ENCODE measurements around the gene LIMCH1.

Gene LIMCH1

GRCh38 chr4:41528512-41529205 is 9.3 kb upstream of the LIMCH1 start:
- H3K4me3 ChIP-seq (ENCODE audit: low read depth, low read length): no peak overlapping the region
- DNase-seq (ENCODE audit: low read depth, low spot score): no peak
- TF ChIP-seq CTCF (IDR thresholded peaks at IDR 0.05; ENCODE audit: low read depth, low read length): no peak
- in situ Hi-C loops (cut with HindIII; ENCODE audit: low sequenced_read_pairs): no loop called here

GRCh38 chr4:41530741-41531140 is 7.2 kb upstream of the LIMCH1 start:
- DNase-seq (ENCODE audit: low read depth, low spot score): no peak
- no peak for TF ChIP-seq CTCF (IDR thresholded peaks at IDR 0.05; ENCODE audit: low read depth, low read length)
- in situ Hi-C loops (cut with HindIII; ENCODE audit: low sequenced_read_pairs): no loop called here
- no peak overlapping the region for H3K4me3 ChIP-seq (ENCODE audit: low read depth, low read length)

GRCh38 chr4:41532336-41532735 is 5.6 kb upstream of the LIMCH1 start:
- no peak overlapping the region for H3K4me3 ChIP-seq (ENCODE audit: low read depth, low read length)
- no peak for TF ChIP-seq CTCF (IDR thresholded peaks at IDR 0.05; ENCODE audit: low read depth, low read length)
- in situ Hi-C loops (cut with HindIII; ENCODE audit: low sequenced_read_pairs): no loop called here
- no peak for DNase-seq (ENCODE audit: low read depth, low spot score)

- no peak for TF ChIP-seq CTCF (IDR thresholded peaks at IDR 0.05; ENCODE audit: low read depth, low read length)
- DNase-seq (ENCODE audit: low read depth, low spot score): no peak
- no peak overlapping the region for H3K4me3 ChIP-seq (ENCODE audit: low read depth, low read length)
- in situ Hi-C loops (cut with HindIII; ENCODE audit: low sequenced_read_pairs): no loop called here
These were observed 5.1 kb upstream of the LIMCH1 start for GRCh38 chr4:41532882-41533281.

GRCh38 chr4:41533680-41534079 is 4.3 kb upstream of the LIMCH1 start:
- no peak for TF ChIP-seq CTCF (IDR thresholded peaks at IDR 0.05; ENCODE audit: low read depth, low read length)
- DNase-seq (ENCODE audit: low read depth, low spot score): no peak
- in situ Hi-C loops (cut with HindIII; ENCODE audit: low sequenced_read_pairs): no loop called here
- no peak overlapping the region for H3K4me3 ChIP-seq (ENCODE audit: low read depth, low read length)

- no peak for TF ChIP-seq CTCF (IDR thresholded peaks at IDR 0.05; ENCODE audit: low read depth, low read length)
- no peak overlapping the region for H3K4me3 ChIP-seq (ENCODE audit: low read depth, low read length)
- no peak for DNase-seq (ENCODE audit: low read depth, low spot score)
- in situ Hi-C loops (cut with HindIII; ENCODE audit: low sequenced_read_pairs): no loop called here
These were observed 3.6 kb upstream of the LIMCH1 start for GRCh38 chr4:41534404-41534803.
